WTC11 (cell line): ENCODE data around the gene UFL1. TPM values are rescaled to one million over a fixed set of nuclear protein-coding genes. Genes with fewer than 3 reads are reported as not detected.

Source experiments
- ATAC-seq: fragments of 200-7000 bp; cut with Tn5 transposase; 2 replicates; pipeline ENCODE4 v1.10.0; 2021; ENCODE audit warnings: mild to moderate bottlenecking, moderate library complexity
- CTCF ChIA-PET: fragments of 300-600 bp; sonication (Branson Sonifier 250); formaldehyde crosslinking; loops from one replicate; lab custom pipeline; 2021; ENCODE audit warnings: antibody characterized with exemption; lab: Charles Lee
- POLR2A ChIA-PET: fragments of 350-600 bp; sonication (Branson Sonifier 250); formaldehyde crosslinking; loops from one replicate; lab custom pipeline; 2021; ENCODE audit warnings: antibody characterized with exemption; lab: Charles Lee
- DNase-seq: peaks from one replicate; pipeline ENCODE4 v3.0.0; 2021; ENCODE audit warnings: low spot score
- H3K27ac Mint-ChIP-seq: 2 replicates; pipeline ENCODE4 v1.8.0; 2021; ENCODE audit warnings: mixed read lengths
- H3K27me3 Mint-ChIP-seq: 2 replicates; pipeline ENCODE4 v1.8.0; 2021; ENCODE audit warnings: low read depth, mild to moderate bottlenecking, moderate library complexity, mixed read lengths
- H3K36me3 Mint-ChIP-seq: 2 replicates; pipeline ENCODE4 v1.8.0; 2021; ENCODE audit warnings: mixed read lengths
- H3K4me1 Mint-ChIP-seq: 2 replicates; pipeline ENCODE4 v1.8.0; 2022; ENCODE audit warnings: mixed read lengths
- H3K4me3 Mint-ChIP-seq: 2 replicates; pipeline ENCODE4 v1.8.0; 2021; ENCODE audit warnings: mild to moderate bottlenecking, moderate library complexity, mixed read lengths
- H3K9me3 Mint-ChIP-seq: 2 replicates; pipeline ENCODE4 v1.8.0; 2021; ENCODE audit warnings: mixed read lengths
- AFF4 ChIP-seq: sonication (generic); formaldehyde crosslinking; IDR thresholded peaks from 2 replicates; pipeline ENCODE4 v1.8.1; 2023; ENCODE audit warnings: mild to moderate bottlenecking, missing genetic modification reagents, borderline replicate concordance
- AR ChIP-seq: fragments of 250-450 bp; sonication (Bioruptor Pico); IDR thresholded peaks from 2 replicates; pipeline ENCODE4 v1.9.0; 2021; ENCODE audit warnings: mild to moderate bottlenecking
- ATF1 ChIP-seq: sonication (generic); formaldehyde crosslinking; IDR thresholded peaks from 2 replicates; pipeline ENCODE4 v1.8.1; 2023; ENCODE audit warnings: mild to moderate bottlenecking, moderate library complexity, missing genetic modification reagents
- CREM ChIP-seq: sonication (generic); formaldehyde crosslinking; IDR thresholded peaks from 2 replicates; pipeline ENCODE4 v1.8.1; 2022; ENCODE audit warnings: mild to moderate bottlenecking, missing genetic modification reagents, moderate library complexity
- E2F4 ChIP-seq: sonication (generic); formaldehyde crosslinking; IDR thresholded peaks from 2 replicates; pipeline ENCODE4 v1.8.1; 2022; ENCODE audit warnings: low read depth, mild to moderate bottlenecking, moderate library complexity, missing genetic modification reagents, borderline replicate concordance
- FOXK1 ChIP-seq: sonication (generic); formaldehyde crosslinking; IDR thresholded peaks from 2 replicates; pipeline ENCODE4 v1.8.0; 2022; ENCODE audit warnings: mild to moderate bottlenecking, moderate library complexity, missing genetic modification reagents
- FOXP4 ChIP-seq: sonication (generic); formaldehyde crosslinking; IDR thresholded peaks from 2 replicates; pipeline ENCODE4 v1.8.0; 2022; ENCODE audit warnings: mild to moderate bottlenecking, missing genetic modification reagents
- MXD4 ChIP-seq: fragments of 250-450 bp; sonication (Bioruptor Pico); IDR thresholded peaks from 2 replicates; pipeline ENCODE4 v1.8.0; 2021; ENCODE audit warnings: mild to moderate bottlenecking, moderate library complexity, borderline replicate concordance
- MYBL2 ChIP-seq: sonication (generic); formaldehyde crosslinking; IDR thresholded peaks from 2 replicates; pipeline ENCODE4 v1.8.1; 2023; ENCODE audit warnings: mild to moderate bottlenecking, moderate library complexity, missing genetic modification reagents
- NFE2L1 ChIP-seq: sonication (generic); formaldehyde crosslinking; IDR thresholded peaks from 2 replicates; pipeline ENCODE4 v1.8.1; 2023; ENCODE audit warnings: missing genetic modification reagents
- SMAD3 ChIP-seq: sonication (generic); formaldehyde crosslinking; IDR thresholded peaks from 2 replicates; pipeline ENCODE4 v1.8.0; 2022; ENCODE audit warnings: missing genetic modification reagents, mild to moderate bottlenecking, borderline replicate concordance
- TEAD1 ChIP-seq: sonication (generic); formaldehyde crosslinking; IDR thresholded peaks from 2 replicates; pipeline ENCODE4 v1.8.0; 2022; ENCODE audit warnings: mild to moderate bottlenecking, missing genetic modification reagents
- ZBTB43 ChIP-seq: sonication (generic); formaldehyde crosslinking; IDR thresholded peaks from 2 replicates; pipeline ENCODE4 v1.8.1; 2023; ENCODE audit warnings: mild to moderate bottlenecking, missing genetic modification reagents
- ZNF425 ChIP-seq: fragments of 250-450 bp; sonication (Bioruptor Pico); conservative IDR thresholded peaks from 2 replicates; pipeline ENCODE4 v1.9.0; 2021; ENCODE audit warnings: mild to moderate bottlenecking
- total RNA-seq: library from RNA; stranded (reverse); gene quantifications from 3 replicates; pipeline ENCODE4 v1.2.3, GENCODE V29; 2021

UFL1 gene
- total RNA-seq, 1 experiment from 2014 or later: 15.3 TPM

- DNase-seq: no peak
- Mint-ChIP-seq H3K4me3 (no peak overlapping the region), H3K36me3 (peaks cover 32% of the 10 kb centered on the region), H3K27me3 (no peaks in the 10 kb centered on the region), H3K9me3 (0 out of 2 replicates have a peak, but pooled peaks cover 4% of the 10 kb centered on the region), H3K4me1 (no peaks in the 10 kb centered on the region), H3K27ac (no peak overlapping the region)
- POLR2A ChIA-PET: no interaction called here
- CTCF ChIA-PET: no interaction called here
- no peak for TF ChIP-seq ATF1 (CRISPR knock-in tag)
- no peak for ATAC-seq
Measured at GRCh38 chr6:96528193-96528592, 6.6 kb downstream of the UFL1 start.

GRCh38 chr6:96532399-96532798 lies 10.8 kb downstream of the UFL1 start:
- Mint-ChIP-seq H3K27me3 (no peaks in the 10 kb centered on the region), H3K4me1 (no peaks in the 10 kb centered on the region), H3K27ac (peak overlapping the region; percentile 74; the same call in 1 of the 2 replicates), H3K36me3 (peaks cover 28% of the 10 kb centered on the region), H3K9me3 (0 out of 2 replicates have a peak, but pooled peaks cover 4% of the 10 kb centered on the region), H3K4me3 (no peak overlapping the region)
- no peak for ATAC-seq
- ChIA-PET CTCF (no interaction called here), POLR2A (no interaction called here)
- no peak for DNase-seq
- TF ChIP-seq MYBL2 (CRISPR knock-in tag) (no peak), E2F4 (CRISPR knock-in tag) (no peak), AR (no peak), MXD4 (CRISPR knock-in tag) (no peak)

GRCh38 chr6:96537726-96538125 lies 16.1 kb downstream of the UFL1 start:
- Mint-ChIP-seq H3K27me3 (no peaks in the 10 kb centered on the region), H3K4me3 (no peak overlapping the region), H3K9me3 (no peaks in the 10 kb centered on the region)
- TF ChIP-seq FOXP4 (CRISPR knock-in tag) (no peak), NFE2L1 (no peak), ZBTB43 (CRISPR knock-in tag) (no peak), ZNF425 (CRISPR knock-in tag) (no peak), AFF4 (CRISPR knock-in tag) (no peak), SMAD3 (CRISPR knock-in tag) (no peak), CREM (no peak), AR (no peak), FOXK1 (CRISPR knock-in tag) (no peak), TEAD1 (CRISPR knock-in tag) (no peak)

More at GRCh38 chr6:96537726-96538125, 16.1 kb downstream of the UFL1 start:
- Mint-ChIP-seq H3K4me1 (no peaks in the 10 kb centered on the region), H3K36me3 (peaks cover 12% of the 10 kb centered on the region), H3K27ac (no peak overlapping the region)
- DNase-seq (no peak), ATAC-seq (no peak)
- CTCF ChIA-PET: interaction anchor here (0.6 kb wide), 1 partner anchor 12 kb away, joined by 4 read pairs; no protein-coding TSS in a partner anchor
- POLR2A ChIA-PET: no interaction called here
